IMR-90 (cell line): ENCODE measurements around the gene TUBB4A. TPM values are rescaled to one million over a fixed set of nuclear protein-coding genes. Genes with fewer than 3 reads are reported as not detected.

Experiments
- ATAC-seq: fragments of 200-7000 bp; cut with Tn5 transposase; 2 replicates; pipeline ENCODE4 v1.9.1; 2020; ENCODE audit warnings: low read depth, mild to moderate bottlenecking, moderate library complexity
- BruUV-seq: library from RNA; stranded (reverse); fragments of 400-500 nt; replicated peaks from 2 replicates; lab custom pipeline; 2021; lab: Mats Ljungman, UMichigan
- CTCF ChIA-PET: fragments of 300-600 bp; formaldehyde crosslinking; extraction: SDS; loops from one replicate; lab custom pipeline; 2021; ENCODE audit warnings: antibody characterized with exemption; lab: Yijun Ruan, JAX
- POLR2A ChIA-PET: fragments of 300-600 bp; sonication (Branson Sonifier 250); formaldehyde crosslinking; loops from one replicate; lab custom pipeline; 2022; ENCODE audit warnings: antibody characterized with exemption; ENCODE audit not compliant: unreplicated experiment; lab: Charles Lee
- DNase-seq: peaks from one replicate; pipeline ENCODE4 v3.0.0; 2013
- H2AFZ ChIP-seq: replicated peaks from 2 replicates; pipeline ENCODE3; 2013; ENCODE audit warnings: low read length, mild to moderate bottlenecking; ENCODE audit not compliant: poor library complexity
- H2AK5ac ChIP-seq: 2 replicates; pipeline ENCODE4 v1.6.1; 2013; ENCODE audit warnings: low read depth, low read length, inconsistent platforms
- H2AK9ac ChIP-seq: replicated peaks from 2 replicates; pipeline ENCODE3; 2013; ENCODE audit warnings: mild to moderate bottlenecking, low read depth, low read length, moderate library complexity; ENCODE audit not compliant: poor library complexity
- H2BK120ac ChIP-seq: 2 replicates; pipeline ENCODE4 v1.6.1; 2013; ENCODE audit warnings: low read depth, low read length, inconsistent platforms
- H2BK15ac ChIP-seq: 3 replicates; pipeline ENCODE4 v1.6.1; 2013; ENCODE audit warnings: low read depth, low read length, inconsistent platforms
- H2BK20ac ChIP-seq: 2 replicates; pipeline ENCODE4 v1.6.1; 2013; ENCODE audit warnings: low read depth, mild to moderate bottlenecking, inconsistent platforms, low read length, moderate library complexity
- H2BK5ac ChIP-seq: 2 replicates; pipeline ENCODE4 v1.6.1; 2013; ENCODE audit warnings: mild to moderate bottlenecking, low read depth, low read length, inconsistent platforms; ENCODE audit not compliant: poor library complexity, severe bottlenecking
- H3K14ac ChIP-seq: replicated peaks from 2 replicates; pipeline ENCODE4 v1.6.1; 2013; ENCODE audit warnings: low read depth, low read length, inconsistent platforms
- H3K18ac ChIP-seq: 2 replicates; pipeline ENCODE4 v1.6.1; 2013; ENCODE audit warnings: low read depth, low read length, control low read depth
- H3K23ac ChIP-seq: 2 replicates; pipeline ENCODE4 v1.6.1; 2013; ENCODE audit warnings: low read depth, low read length, inconsistent platforms
- H3K27ac ChIP-seq: 2 replicates; pipeline ENCODE4 v1.5.1; 2013; ENCODE audit warnings: mild to moderate bottlenecking, control low read depth, low read length; ENCODE audit not compliant: insufficient read depth
- H3K27me3 ChIP-seq: 2 replicates; pipeline ENCODE4 v1.6.1; 2013; ENCODE audit warnings: low read length; ENCODE audit not compliant: control insufficient read depth, insufficient read depth
- H3K36me3 ChIP-seq: 2 replicates; pipeline ENCODE4 v1.6.1; 2013; ENCODE audit warnings: low read length, mixed read lengths; ENCODE audit not compliant: control insufficient read depth, insufficient read depth
- H3K4ac ChIP-seq: 2 replicates; pipeline ENCODE4 v1.6.1; 2013; ENCODE audit warnings: low read depth, low read length, inconsistent platforms
- H3K4me1 ChIP-seq: 2 replicates; pipeline ENCODE4 v1.6.1; 2013; ENCODE audit warnings: low read length, mixed read lengths; ENCODE audit not compliant: control insufficient read depth, insufficient read depth
- H3K4me2 ChIP-seq: 2 replicates; pipeline ENCODE4 v1.6.1; 2013; ENCODE audit warnings: low read depth, mild to moderate bottlenecking, control low read depth, low read length, moderate library complexity
- H3K4me3 ChIP-seq: 2 replicates; pipeline ENCODE4 v1.5.1; 2013; ENCODE audit warnings: low read depth, mild to moderate bottlenecking, control low read depth, low read length, moderate library complexity; ENCODE audit not compliant: insufficient read depth
- H3K56ac ChIP-seq: 2 replicates; pipeline ENCODE4 v1.6.1; 2013; ENCODE audit warnings: low read length, inconsistent platforms; ENCODE audit not compliant: insufficient read depth; ENCODE audit errors: extremely low read depth
- H3K79me1 ChIP-seq, 2 experiments: 2 replicates each; pipeline ENCODE4 v1.6.1; 2013; ENCODE audit warnings: low read length in 2 of 2, inconsistent platforms in 1 of 2, low read depth in 1 of 2
- H3K9ac ChIP-seq: 2 replicates; pipeline ENCODE4 v1.6.1; 2013; ENCODE audit warnings: low read depth, low read length, control low read depth
- H3K9me1 ChIP-seq: 2 replicates; pipeline ENCODE4 v1.6.1; 2013; ENCODE audit warnings: low read length, inconsistent platforms; ENCODE audit not compliant: insufficient read depth
- H3K9me3 ChIP-seq: 2 replicates; pipeline ENCODE4 v1.6.1; 2013; ENCODE audit warnings: low read length; ENCODE audit not compliant: control insufficient read depth, insufficient read depth
- H4K20me1 ChIP-seq: 2 replicates; pipeline ENCODE4 v1.6.1; 2013; ENCODE audit warnings: low read length, inconsistent platforms; ENCODE audit not compliant: insufficient read depth
- H4K5ac ChIP-seq: 2 replicates; pipeline ENCODE4 v1.6.1; 2013; ENCODE audit warnings: mild to moderate bottlenecking, low read depth, low read length, control low read depth
- H4K8ac ChIP-seq, 2 experiments: 2 replicates each; pipeline ENCODE4 v1.6.1; 2013; ENCODE audit warnings: low read depth in 2 of 2, low read length in 2 of 2, control low read depth in 1 of 2, inconsistent platforms in 1 of 2
- H4K91ac ChIP-seq: 2 replicates; pipeline ENCODE4 v1.6.1; 2013; ENCODE audit warnings: low read depth, low read length, inconsistent platforms; ENCODE audit not compliant: insufficient read depth
- BHLHE40 ChIP-seq: fragments of 150-350 bp; IDR thresholded peaks from 2 replicates; pipeline ENCODE4 v1.6.1; 2016; ENCODE audit warnings: mild to moderate bottlenecking, low read depth, low read length
- CEBPB ChIP-seq: IDR thresholded peaks from 2 replicates; pipeline ENCODE4 v1.6.1; 2012; ENCODE audit warnings: low read depth, low read length, improper control_type of control experiment
- CHD1 ChIP-seq: IDR thresholded peaks from 2 replicates; pipeline ENCODE4 v1.6.1; 2012; ENCODE audit warnings: low read depth, low read length, improper control_type of control experiment
- ELK1 ChIP-seq: fragments of 150-350 bp; IDR thresholded peaks from 2 replicates; pipeline ENCODE4 v1.6.1; 2016; ENCODE audit warnings: low read depth, mild to moderate bottlenecking, low read length, moderate library complexity, borderline replicate concordance
- FOS ChIP-seq: fragments of 150-350 bp; IDR thresholded peaks from 2 replicates; pipeline ENCODE4 v1.6.1; 2016; ENCODE audit warnings: low read depth, low read length
- MAFK ChIP-seq: IDR thresholded peaks from 2 replicates; pipeline ENCODE4 v1.6.1; 2012; ENCODE audit warnings: low read depth, low read length, improper control_type of control experiment
- MAZ ChIP-seq: IDR thresholded peaks from 2 replicates; pipeline ENCODE4 v1.6.1; 2012; ENCODE audit warnings: low read depth, mild to moderate bottlenecking, low read length, improper control_type of control experiment, moderate library complexity, borderline replicate concordance
- MXI1 ChIP-seq: IDR thresholded peaks from 2 replicates; pipeline ENCODE4 v1.6.1; 2012; ENCODE audit warnings: low read depth, mild to moderate bottlenecking, low read length, moderate library complexity, borderline replicate concordance
- NFE2L2 ChIP-seq: fragments of 150-350 bp; IDR thresholded peaks from 2 replicates; pipeline ENCODE4 v1.6.1; 2016; ENCODE audit warnings: low read depth, mild to moderate bottlenecking, low read length
- POLR2A ChIP-seq: IDR thresholded peaks from 2 replicates; pipeline ENCODE4 v1.6.1; 2012; ENCODE audit warnings: mild to moderate bottlenecking, low read depth, low read length
- RAD21 ChIP-seq: IDR thresholded peaks from 2 replicates; pipeline ENCODE4 v1.6.1; 2012; ENCODE audit warnings: low read length, improper control_type of control experiment
- RCOR1 ChIP-seq: IDR thresholded peaks from 2 replicates; pipeline ENCODE4 v1.6.1; 2012; ENCODE audit warnings: mild to moderate bottlenecking, low read length, improper control_type of control experiment; ENCODE audit not compliant: insufficient replicate concordance
- RFX5 ChIP-seq: IDR thresholded peaks from 2 replicates; pipeline ENCODE4 v1.8.0; 2012; ENCODE audit warnings: low read depth, mild to moderate bottlenecking, low read length, moderate library complexity
- SMC3 ChIP-seq: fragments of 150-350 bp; IDR thresholded peaks from 2 replicates; pipeline ENCODE4 v1.6.1; 2016; ENCODE audit warnings: low read depth, mild to moderate bottlenecking, antibody characterized with exemption, low read length, moderate library complexity
- WGBS, 2 experiments: methylation state at CpG; one replicate each; pipeline versions ENCODE4 v1.1.5 to v1.1.7; 2013; ENCODE audit warnings: missing lambda C conversion rate in 2 of 2; ENCODE audit not compliant: insufficient read length in 1 of 2; ENCODE audit errors: extremely low coverage in 2 of 2; 5-methylcytosine and 5-hydroxymethylcytosine counted together
- dilution Hi-C: fragments of 300-500 bp; cut with HindIII; formaldehyde crosslinking; loops from one replicate; pipeline ENCODE4 v1.14.3; 2018; ENCODE audit warnings: low sequenced_read_pairs; ENCODE audit not compliant: unreplicated experiment
- in situ Hi-C: fragments of 300-500 bp; cut with MboI; formaldehyde crosslinking; loops from 3 replicates; pipeline ENCODE4 v1.14.3; 2019; ENCODE audit warnings: low sequenced_read_pairs, inconsistent platforms, mixed read lengths
- intact Hi-C: fragments of 100-400 bp; cut with micrococcal nuclease; formaldehyde crosslinking; loops from 2 replicates; pipeline ENCODE4 v1.10.0; 2022
- polyA plus RNA-seq, 3 experiments: library from polyadenylated mRNA; depleted of rRNA; stranded (reverse); fragments of >200 nt; gene quantifications; 2 replicates each; pipeline ENCODE4 v1.2.3, GENCODE V29; 2012; ENCODE audit warnings: low replicate concordance in 1 of 3
- total RNA-seq: library from RNA; depleted of rRNA; stranded (reverse); fragments of >200 nt; gene quantifications from 2 replicates; pipeline ENCODE4 v1.2.3, GENCODE V29; 2012
- TF ChIP-seq, protein P1 (sequence below): fragments of 150-350 bp; IDR thresholded peaks from 2 replicates; pipeline ENCODE4 v1.6.1; 2017; ENCODE audit warnings: mild to moderate bottlenecking, antibody characterized with exemption, low read length, low read depth
- TF ChIP-seq, protein P2 (sequence below): conservative IDR thresholded peaks from 2 replicates; pipeline ENCODE4 v1.5.1; 2012; ENCODE audit warnings: mild to moderate bottlenecking, low read depth, low read length, improper control_type of control experiment

TUBB4A gene
- total and polyA plus RNA-seq, 2 of the 4 experiments (the other 2 are of a cell fraction): not detected

GRCh38 chr19:6528544-6529121 is 26.5 kb upstream of the TUBB4A start:
- intact Hi-C loops: no loop called here
- no peak overlapping the region for H3K27ac ChIP-seq
- no peaks in the 10 kb centered on the region for H3K36me3 ChIP-seq
- H3K4ac ChIP-seq: no peak overlapping the region
- H3K9me1 ChIP-seq: no peaks in the 10 kb centered on the region
- H2BK20ac ChIP-seq: no peak overlapping the region
- no peak overlapping the region for H2AK9ac ChIP-seq
- no peak overlapping the region for H3K18ac ChIP-seq
- no peak overlapping the region for H2BK120ac ChIP-seq
- no peak overlapping the region for H2AFZ ChIP-seq
- no peak overlapping the region for H3K23ac ChIP-seq
- no peak overlapping the region for H4K5ac ChIP-seq
- no peaks in the 10 kb centered on the region for H3K79me1 ChIP-seq
- H2BK5ac ChIP-seq: no peak overlapping the region
- no peaks in the 10 kb centered on the region for H3K4me1 ChIP-seq
- no TSS peak for BruUV-seq
- in situ Hi-C loops: no loop called here
- dilution Hi-C loops: no loop called here
- H3K4me3 ChIP-seq: no peak overlapping the region
- ChIA-PET CTCF (no interaction called here), POLR2A (no interaction called here)
- no peak overlapping the region for H3K4me2 ChIP-seq
- no CpG with 5 or more reads among the region's 9 CpGs for WGBS, 2 experiments
- H3K56ac ChIP-seq: no peak overlapping the region
- H2AK5ac ChIP-seq: no peak overlapping the region
- H4K8ac ChIP-seq: no peak overlapping the region
- no peaks in the 10 kb centered on the region for H3K9me3 ChIP-seq
- no peak overlapping the region for H3K14ac ChIP-seq
- H4K20me1 ChIP-seq: no peaks in the 10 kb centered on the region
- TF ChIP-seq MAFK: no peak
- TF ChIP-seq FOS: no peak
- no peak for TF ChIP-seq POLR2A
- no peak for TF ChIP-seq RAD21
- no peak for TF ChIP-seq MAZ
- TF ChIP-seq, protein P1, sequence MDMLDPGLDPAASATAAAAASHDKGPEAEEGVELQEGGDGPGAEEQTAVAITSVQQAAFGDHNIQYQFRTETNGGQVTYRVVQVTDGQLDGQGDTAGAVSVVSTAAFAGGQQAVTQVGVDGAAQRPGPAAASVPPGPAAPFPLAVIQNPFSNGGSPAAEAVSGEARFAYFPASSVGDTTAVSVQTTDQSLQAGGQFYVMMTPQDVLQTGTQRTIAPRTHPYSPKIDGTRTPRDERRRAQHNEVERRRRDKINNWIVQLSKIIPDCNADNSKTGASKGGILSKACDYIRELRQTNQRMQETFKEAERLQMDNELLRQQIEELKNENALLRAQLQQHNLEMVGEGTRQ: no peak
- TF ChIP-seq NFE2L2: no peak
- TF ChIP-seq, protein P2, sequence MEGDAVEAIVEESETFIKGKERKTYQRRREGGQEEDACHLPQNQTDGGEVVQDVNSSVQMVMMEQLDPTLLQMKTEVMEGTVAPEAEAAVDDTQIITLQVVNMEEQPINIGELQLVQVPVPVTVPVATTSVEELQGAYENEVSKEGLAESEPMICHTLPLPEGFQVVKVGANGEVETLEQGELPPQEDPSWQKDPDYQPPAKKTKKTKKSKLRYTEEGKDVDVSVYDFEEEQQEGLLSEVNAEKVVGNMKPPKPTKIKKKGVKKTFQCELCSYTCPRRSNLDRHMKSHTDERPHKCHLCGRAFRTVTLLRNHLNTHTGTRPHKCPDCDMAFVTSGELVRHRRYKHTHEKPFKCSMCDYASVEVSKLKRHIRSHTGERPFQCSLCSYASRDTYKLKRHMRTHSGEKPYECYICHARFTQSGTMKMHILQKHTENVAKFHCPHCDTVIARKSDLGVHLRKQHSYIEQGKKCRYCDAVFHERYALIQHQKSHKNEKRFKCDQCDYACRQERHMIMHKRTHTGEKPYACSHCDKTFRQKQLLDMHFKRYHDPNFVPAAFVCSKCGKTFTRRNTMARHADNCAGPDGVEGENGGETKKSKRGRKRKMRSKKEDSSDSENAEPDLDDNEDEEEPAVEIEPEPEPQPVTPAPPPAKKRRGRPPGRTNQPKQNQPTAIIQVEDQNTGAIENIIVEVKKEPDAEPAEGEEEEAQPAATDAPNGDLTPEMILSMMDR: no peak
- no peak for TF ChIP-seq CHD1
- TF ChIP-seq RFX5: no peak
- TF ChIP-seq MXI1: no peak
- no peak for TF ChIP-seq SMC3
- no peak for TF ChIP-seq CEBPB
- TF ChIP-seq RCOR1: no peak
- TF ChIP-seq BHLHE40: no peak
- TF ChIP-seq ELK1: no peak
- H4K91ac ChIP-seq: no peak overlapping the region
- no peak overlapping the region for H2BK15ac ChIP-seq
- no peak for DNase-seq
- no peak for ATAC-seq
- no peak overlapping the region for H3K9ac ChIP-seq
- H3K27me3 ChIP-seq: peaks cover 15% of the 10 kb centered on the region; the same call in 1 of the 2 replicates
